Stimulated activated CD8-positive, alpha-beta memory T cell treated with anti-CD3 and anti-CD28 coated beads, Interleukin-12 subunit alpha, Interleukin-12 subunit beta, amount 100 ng/mL, for 4 hours (primary cell): ENCODE data around the gene TSPAN17.

ENCODE experiments used
- DNase-seq: peaks from one replicate; pipeline ENCODE4 v3.0.0-alpha.2; 2020; ENCODE audit warnings: low read depth

Gene TSPAN17

GRCh38 chr5:176621661-176622079 is 25.6 kb upstream of the TSPAN17 start:
- DNase-seq: no peak

- DNase-seq: no peak
Measured at GRCh38 chr5:176624142-176624541, 23.1 kb upstream of the TSPAN17 start.

GRCh38 chr5:176624938-176625337 is 22.3 kb upstream of the TSPAN17 start:
- no peak for DNase-seq

GRCh38 chr5:176625512-176625911 is 21.8 kb upstream of the TSPAN17 start:
- DNase-seq: no peak

GRCh38 chr5:176625966-176626875 is 21.1 kb upstream of the TSPAN17 start:
- no peak for DNase-seq

GRCh38 chr5:176626876-176627236 is 20.4 kb upstream of the TSPAN17 start:
- no peak for DNase-seq

- DNase-seq: no peak
Measured at GRCh38 chr5:176627582-176627981, 19.7 kb upstream of the TSPAN17 start.

- DNase-seq: no peak
Measured at GRCh38 chr5:176628406-176629228, 18.7 kb upstream of the TSPAN17 start.

GRCh38 chr5:176629317-176629852 is 17.9 kb upstream of the TSPAN17 start:
- no peak for DNase-seq

GRCh38 chr5:176629853-176630680 is 17.2 kb upstream of the TSPAN17 start, which contains the start of the genes EIF4E1B and SNCB:
Gene EIF4E1B (plus strand): TSS chr5:176630675. CDS start chr5:176642788, 12,113 bp downstream.
Gene SNCB (minus strand): TSS chr5:176630534. CDS start chr5:176629654, 880 bp downstream.
- peak; percentile 41 for DNase-seq

- no peak for DNase-seq
Measured at GRCh38 chr5:176630681-176631222, 16.5 kb upstream of the TSPAN17 start.

GRCh38 chr5:176631383-176632200 is 15.7 kb upstream of the TSPAN17 start:
- DNase-seq: no peak

- no peak for DNase-seq
Measured at GRCh38 chr5:176632745-176633144, 14.5 kb upstream of the TSPAN17 start.

GRCh38 chr5:176633598-176633997 is 13.7 kb upstream of the TSPAN17 start:
- DNase-seq: no peak

- DNase-seq: no peak
Measured at GRCh38 chr5:176636426-176636825, 10.9 kb upstream of the TSPAN17 start.

- DNase-seq: no peak
Measured at GRCh38 chr5:176637556-176637955, 9.7 kb upstream of the TSPAN17 start.

GRCh38 chr5:176638437-176638836 is 8.8 kb upstream of the TSPAN17 start:
- no peak for DNase-seq

GRCh38 chr5:176639208-176639607 is 8.1 kb upstream of the TSPAN17 start:
- no peak for DNase-seq

GRCh38 chr5:176639981-176640380 is 7.3 kb upstream of the TSPAN17 start:
- no peak for DNase-seq

- DNase-seq: no peak
Measured at GRCh38 chr5:176640616-176641015, 6.7 kb upstream of the TSPAN17 start.
